Measurements from ENCODE around the gene FBLN2.
"Not testable (repeated sequence)": the region's sequence is repeated elsewhere in the genome, so short reads cannot be mapped to it uniquely, and the experiment has no call there.

The FBLN2 gene

DNA sequence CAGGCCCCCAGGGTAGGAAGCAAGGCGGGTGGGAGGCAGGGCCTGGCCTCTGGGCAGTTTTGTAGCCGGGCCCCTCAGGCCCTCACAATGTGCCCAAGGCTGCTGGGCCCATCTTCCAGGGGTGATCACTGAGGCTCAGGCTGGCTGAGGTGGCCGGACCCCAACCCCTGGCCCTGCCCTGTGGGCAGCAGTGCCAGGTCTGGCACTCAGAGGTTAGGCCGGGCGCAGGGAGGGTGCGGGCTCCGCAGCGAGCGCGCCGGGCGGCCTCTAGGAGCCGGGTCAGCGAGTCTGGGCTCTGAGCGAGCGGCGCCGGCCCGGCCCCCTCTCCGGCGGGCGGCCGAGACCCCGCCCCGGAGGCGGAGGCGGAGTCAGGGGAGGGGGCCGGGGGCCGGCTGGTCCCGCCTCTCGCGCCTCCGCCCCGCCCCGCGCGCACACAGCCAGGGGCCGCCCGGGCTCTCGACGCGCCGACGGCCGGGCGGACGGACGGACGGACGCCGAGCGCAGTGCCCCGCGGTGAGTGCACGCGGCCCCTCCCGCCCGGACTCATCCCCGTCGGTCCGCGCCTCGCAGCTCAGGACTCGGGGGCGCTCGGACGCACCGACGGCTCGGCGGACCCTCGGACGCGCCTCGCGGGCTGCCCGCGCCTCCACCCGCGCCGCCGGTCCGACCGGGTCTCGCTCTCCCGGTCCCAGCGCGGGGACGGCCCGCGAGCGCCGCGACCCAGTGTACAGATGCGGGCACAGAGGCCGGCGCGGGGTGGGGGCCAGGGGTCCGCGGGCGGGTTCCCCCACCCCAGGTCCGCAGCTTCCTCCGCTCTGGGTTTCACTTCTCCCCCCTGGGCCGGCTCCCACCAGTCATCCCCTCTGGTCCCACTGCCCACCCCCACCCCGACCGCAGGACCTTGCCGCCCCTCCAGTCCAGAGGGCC lies at the start of gene FBLN2:
Gene FBLN2 (plus strand): TSS at position 430 of the 927 bp plus-strand sequence. CDS start 21,231 bp downstream, outside the sequence.
- DNase-seq (ENCODE audit: low spot score), result no peak

DNA sequence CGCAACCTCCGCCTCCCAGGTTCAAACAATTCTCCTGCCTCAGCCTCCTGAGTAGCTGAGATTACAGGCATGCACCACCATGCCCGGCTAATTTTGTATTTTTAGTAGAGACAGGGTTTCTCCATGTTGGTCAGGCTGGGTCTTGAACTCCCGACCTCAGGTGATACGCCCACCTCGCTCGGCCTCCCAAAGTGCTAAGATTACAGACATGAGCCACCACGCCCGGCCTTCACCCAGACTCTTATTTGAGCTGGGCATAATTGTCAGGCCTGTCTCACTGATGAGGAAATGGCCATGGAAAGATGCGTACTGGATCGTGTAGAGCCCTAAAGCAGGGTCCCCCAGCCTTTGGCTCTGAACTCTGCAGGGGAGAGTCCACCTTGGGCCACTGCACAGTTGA lies 49.7 kb upstream of the FBLN2 start:
- not testable (repeated sequence) for DNase-seq (ENCODE audit: low spot score)

DNA sequence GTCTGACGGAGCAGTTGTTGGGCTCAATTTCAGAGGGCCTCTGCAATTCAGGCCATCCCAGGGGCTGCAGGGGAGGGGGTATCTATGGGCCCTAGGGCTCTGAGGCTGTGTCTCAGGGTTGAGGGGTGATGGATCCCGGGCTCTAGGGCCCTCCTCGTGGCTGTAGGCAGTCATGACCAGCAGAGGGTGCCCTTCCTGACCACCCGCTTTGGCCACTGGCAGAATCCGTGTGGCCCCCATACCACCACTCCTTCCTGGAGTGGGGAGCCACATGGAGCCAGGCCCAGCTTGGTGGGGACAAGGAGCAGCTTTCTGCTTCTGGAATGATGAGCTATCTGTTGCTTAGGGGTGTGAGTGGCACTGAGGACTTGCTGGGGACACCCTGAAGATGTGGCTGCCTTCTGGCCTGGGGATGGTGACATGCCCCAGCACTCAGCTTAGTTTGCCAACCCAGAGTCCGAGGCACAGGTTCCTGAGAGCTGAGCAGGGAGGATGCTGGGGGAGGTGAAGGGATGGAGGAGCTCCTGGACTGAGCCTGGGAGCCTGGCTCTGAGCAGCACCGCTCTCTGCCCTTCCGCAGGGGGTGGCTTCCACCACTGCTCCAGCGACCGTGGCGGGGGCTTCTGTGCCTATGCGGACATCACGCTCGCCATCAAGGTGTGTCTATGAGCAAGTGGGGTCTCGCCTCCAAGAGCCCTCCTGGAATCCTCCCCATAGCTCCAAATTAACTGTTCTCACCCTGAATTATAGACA lies 48.6 kb upstream of the FBLN2 start:
- no peak for DNase-seq (ENCODE audit: low spot score)

DNA sequence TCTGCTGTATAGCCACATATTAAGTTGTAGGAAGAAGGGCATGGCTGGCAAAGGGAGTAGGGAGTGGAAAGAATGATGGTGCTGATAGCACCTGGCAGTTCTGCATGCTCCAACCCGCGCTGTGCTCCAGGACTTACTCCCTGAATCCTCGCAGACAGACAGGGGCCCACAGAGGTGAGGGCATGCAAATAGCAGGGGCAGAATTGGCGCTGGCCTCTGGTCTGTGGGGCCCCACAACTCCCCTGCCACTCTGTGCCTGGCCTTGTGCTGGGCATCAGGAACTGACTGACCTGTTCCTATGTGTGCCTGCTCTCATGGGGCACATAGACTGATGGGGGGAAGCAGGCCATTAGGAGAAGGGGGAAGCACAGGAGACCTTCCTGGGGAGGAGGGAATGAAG lies 47.9 kb upstream of the FBLN2 start:
- DNase-seq (ENCODE audit: low spot score), result no peak

DNA sequence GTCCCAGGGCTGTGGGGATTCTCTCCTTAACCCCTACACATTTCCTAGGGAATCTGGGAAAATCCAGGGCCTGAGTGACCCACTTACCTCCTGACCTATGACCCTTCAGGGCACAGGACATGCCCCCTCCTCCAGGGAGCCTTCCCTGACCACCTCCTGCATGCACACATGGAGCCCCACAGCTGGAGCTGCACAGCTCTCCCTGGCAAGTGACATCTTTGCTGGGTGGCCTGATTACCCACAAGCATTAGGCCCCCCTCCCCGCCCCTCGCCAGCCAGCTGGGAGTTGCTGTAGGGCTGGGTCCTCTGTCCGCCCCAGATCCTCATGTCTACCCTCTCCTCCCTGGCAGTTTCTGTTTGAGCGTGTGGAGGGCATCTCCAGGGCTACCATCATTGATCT lies 47.4 kb upstream of the FBLN2 start:
- DNase-seq (ENCODE audit: low spot score), result no peak

DNA sequence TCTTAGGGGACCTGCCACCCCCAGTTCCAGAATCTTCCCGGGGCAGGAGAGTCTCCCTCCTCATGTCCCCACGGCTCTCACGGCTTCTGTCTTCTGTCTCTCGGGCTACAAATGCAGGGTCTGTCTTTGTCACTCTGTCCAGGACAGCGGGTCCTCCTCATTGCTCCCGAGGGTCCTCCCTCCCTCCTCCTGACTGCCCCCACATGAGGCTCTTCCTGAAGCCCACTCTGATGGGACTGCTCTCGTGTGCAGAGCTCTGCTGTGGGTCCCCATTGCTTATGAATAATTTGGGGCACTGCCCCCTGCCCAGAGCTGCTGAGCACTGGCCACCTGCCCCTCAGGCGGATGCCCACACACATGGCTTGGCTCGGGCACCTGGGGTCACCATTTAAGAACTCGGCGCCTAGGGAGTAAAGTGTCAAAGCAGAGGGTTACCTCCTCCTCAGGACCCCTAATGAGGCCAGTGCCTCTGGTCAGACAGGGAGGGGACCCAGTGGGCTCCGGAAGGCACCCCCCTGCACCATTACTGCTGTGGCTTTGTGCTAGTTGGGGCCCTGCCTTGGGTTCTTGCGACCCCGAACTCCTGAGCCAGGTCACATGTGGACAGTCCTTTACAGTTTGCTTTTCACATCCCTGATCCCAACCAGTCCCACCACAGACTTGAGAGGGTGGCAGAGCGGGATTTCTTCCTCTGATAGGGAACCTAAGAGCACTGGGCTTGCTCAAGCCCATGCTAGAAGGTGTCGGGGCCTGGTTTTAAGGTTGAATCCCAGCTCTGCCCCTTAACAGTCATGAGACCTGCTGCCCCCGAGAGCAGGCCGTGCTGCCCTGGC lies 46.8 kb upstream of the FBLN2 start:
- no peak for DNase-seq (ENCODE audit: low spot score)

DNA sequence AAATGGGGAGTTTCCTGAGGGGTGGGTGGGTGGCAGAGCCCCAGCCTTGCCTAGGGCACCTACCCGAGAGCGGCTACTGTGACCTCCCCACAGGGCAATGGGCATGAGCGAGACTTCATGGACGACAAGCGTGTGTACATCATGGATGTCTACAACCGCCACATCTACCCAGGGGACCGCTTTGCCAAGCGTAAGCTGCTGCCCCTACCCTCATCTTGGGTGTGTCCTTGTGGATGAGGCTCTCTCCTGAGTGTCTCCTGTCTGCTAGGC lies 46.2 kb upstream of the FBLN2 start:
- no peak for DNase-seq (ENCODE audit: low spot score)

DNA sequence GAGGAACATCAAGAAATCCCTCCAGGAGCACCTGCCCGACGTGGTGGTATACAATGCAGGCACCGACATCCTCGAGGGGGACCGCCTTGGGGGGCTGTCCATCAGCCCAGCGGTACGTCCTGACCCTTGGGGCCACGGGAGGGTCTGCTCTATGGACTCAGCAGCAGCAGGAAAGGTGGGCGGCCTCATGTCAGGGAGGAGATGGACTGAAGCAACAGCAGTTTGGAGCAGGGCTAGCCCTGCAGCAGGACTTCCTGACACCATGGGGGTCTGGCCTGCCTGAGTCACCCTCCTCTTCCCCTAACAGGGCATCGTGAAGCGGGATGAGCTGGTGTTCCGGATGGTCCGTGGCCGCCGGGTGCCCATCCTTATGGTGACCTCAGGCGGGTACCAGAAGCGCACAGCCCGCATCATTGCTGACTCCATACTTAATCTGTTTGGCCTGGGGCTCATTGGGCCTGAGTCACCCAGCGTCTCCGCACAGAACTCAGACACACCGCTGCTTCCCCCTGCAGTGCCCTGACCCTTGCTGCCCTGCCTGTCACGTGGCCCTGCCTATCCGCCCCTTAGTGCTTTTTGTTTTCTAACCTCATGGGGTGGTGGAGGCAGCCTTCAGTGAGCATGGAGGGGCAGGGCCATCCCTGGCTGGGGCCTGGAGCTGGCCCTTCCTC lies 44.6 kb upstream of the FBLN2 start:
- DNase-seq (ENCODE audit: low spot score), result no peak

DNA sequence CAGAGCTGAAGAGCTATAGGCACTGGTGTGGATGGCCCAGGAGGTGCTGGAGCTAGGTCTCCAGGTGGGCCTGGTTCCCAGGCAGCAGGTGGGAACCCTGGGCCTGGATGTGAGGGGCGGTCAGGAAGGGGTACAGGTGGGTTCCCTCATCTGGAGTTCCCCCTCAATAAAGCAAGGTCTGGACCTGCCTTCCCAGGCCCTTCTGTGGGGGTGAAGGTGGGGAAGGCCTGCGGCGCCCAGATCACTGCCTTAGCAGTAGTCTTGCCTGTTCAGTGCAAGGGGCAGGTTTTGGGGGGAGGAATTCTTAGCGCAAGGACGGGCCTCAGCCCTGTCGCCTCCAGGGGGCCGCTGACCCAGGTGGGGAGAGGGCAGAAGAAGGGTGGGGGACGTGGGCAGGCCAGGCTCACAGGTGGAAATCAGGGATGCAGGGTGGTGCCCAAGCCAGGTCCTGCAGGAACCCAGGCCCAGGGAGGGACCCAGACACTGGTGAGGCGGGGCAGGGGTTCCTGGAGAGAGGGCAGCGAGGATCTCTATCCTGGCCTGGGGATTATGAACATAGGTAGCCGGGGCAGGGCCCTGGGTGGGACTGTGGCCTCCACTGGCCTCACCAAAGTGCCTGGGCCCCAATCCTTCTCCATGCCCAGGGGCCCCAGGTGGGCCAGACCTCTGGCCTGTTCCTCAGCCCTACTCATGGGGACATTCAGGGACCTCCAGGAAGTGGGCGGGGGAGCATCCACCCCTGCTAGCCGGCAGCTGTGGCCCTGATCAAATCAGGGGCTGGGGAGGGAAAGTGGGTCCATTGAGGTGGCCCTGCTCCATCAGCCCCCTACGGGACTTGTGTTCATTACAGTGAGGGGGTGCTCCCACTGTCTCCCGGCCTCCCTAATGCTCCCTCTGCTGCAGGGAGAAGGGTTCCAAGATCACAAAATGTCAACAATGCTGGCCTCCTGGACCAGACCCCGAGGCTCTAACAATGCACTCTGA lies 43.5 kb upstream of the FBLN2 start:
- DNase-seq (ENCODE audit: low spot score), result no peak

DNA sequence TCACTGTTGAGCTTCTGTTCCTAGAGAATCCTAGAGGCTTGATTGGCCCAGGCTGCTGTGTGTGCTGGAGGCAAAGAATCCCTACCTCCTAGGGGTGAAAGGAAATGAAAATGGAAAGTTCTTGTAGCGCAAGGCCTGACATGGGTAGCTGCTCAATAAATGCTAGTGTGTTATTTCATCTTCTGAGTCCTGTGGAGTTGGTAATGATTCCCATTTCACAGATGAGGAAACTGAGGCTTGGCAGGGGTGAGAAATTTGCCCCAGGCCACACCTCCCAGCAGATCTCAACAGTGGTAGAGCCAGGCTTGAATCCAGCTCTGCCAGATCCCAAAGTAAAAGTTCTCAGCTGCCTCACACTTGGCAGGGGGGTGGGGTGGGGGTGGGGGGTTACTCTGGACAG lies 42.7 kb upstream of the FBLN2 start:
- DNase-seq (ENCODE audit: low spot score), result no peak

DNA sequence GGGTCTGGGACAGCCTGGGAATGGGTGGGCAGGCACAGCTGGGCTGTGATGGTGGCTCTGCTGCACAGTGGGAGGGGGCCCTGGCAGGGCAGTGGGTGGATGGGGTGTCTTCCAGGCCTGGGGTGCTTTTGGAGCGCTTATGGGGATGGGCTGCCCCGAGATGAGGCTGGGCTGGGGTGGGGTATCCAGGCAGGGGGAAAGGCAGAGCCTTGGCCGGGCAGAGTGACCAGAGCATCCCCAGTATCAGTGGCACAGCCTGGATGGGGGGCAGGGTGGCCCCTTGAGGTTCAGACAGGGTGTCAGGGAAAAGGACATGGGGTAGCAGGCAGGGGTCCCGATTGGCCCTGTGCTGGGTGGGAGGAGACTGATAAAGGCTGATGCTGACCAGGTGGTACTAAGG lies 42.2 kb upstream of the FBLN2 start:
- no peak for DNase-seq (ENCODE audit: low spot score)

DNA sequence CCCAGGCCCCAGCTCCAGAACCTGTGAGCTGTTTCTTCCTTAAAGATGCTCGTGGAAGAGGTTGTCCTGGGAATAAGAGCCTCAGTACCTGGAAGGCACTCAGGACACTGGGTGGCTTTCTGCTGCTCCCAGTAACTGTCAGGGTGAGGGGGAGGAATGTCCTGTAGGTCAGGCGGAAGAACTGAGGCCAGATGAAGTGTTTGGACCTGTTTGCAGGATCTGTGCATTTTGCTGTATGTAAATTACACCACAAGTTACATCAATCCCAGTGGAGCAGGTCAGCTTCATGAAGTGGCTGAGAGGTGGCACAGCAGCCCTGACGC lies 41.7 kb upstream of the FBLN2 start:
- DNase-seq (ENCODE audit: low spot score), result no peak

DNA sequence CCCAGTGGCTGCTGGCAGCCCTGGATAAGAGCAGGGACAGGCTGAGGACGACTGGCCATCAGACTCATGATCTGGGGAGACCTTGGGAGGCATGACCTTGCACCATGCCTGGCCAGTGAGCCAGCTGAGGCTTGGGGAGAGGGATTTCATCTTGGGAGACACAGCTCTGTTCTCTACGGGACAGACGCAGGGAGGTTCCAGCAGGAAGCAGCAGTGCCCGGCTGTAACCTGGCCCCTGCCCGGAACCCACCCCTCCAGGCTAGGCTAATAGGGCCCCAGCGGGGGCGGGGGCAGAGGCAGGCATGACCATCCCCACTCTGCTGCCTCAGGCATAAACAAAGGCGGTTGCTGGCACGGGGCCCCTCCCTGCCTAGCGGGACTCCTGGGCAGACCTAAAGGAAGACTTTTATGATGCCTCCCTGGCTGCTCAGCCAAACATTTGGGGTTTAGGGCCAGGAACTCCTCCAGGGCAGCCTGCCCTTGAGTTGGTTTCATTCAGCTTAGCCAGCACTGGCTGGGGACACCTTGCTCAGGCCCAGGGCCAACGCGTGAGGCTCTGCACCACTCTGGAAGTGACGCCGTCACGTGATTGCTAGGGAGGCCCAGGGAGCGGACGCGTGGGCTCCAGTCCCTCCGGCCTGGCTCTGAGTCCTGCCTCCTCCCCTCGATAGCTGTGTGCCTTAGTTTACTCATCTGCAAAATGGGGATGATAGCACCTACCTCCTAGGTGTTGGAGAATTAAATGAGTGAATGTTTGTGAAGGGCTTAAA lies 41.2 kb upstream of the FBLN2 start:
- DNase-seq (ENCODE audit: low spot score), result no peak

DNA sequence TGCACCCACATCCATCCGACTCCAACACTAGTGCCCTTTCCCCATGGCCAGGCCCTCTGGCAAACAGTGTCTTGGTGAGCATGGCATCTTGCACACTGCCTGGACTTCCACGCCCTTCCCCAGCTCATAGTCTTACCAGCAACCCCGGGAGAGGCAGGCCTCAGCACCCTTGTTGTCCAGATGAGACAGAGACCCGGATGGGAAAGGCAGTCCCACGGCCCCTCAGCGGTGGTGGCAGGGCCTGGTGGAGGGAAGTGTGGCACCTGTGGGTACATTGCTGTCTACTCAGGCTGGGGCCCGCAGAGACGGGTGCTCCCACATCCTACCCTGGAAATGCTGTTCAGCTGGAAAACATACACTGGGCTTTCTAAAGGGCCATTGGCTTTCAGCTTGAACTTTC lies 40.4 kb upstream of the FBLN2 start:
- DNase-seq (ENCODE audit: low spot score), result no peak

DNA sequence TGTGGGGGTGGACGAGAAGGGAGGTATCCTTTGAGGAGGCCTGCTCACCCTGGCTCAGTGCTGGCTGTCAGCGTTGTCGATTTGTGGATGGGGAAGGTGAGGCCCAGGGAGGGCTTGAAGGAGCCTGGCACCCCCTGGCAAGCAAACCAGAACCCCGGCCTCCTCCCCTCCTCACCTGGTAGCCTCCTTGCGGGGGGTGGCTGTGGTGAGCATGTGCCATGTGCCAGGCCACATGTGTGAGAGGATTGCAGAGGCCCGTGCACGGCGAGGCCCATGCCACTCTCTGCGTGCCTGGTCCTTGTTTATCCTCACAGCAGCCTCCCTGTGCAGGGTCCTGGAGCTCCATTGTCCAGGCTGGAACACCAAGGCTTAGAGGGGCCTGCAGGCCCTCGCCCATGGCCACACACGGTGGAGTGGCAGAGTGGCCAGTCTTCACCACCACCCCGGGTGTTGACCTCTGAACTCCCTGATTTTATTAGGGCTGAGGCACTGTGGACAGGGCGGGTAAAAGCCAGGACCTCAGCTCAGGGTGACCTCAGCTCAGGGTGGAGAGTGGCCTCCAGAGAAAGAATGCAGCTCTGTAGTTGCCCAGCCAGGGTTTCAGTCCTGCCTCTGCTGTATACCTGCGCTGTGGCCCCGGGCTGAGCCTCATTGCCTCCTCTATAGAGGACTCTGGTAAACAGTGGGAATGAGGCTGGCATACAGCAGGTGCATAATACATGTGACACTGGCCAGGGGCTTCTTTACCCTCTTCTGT lies 39.7 kb upstream of the FBLN2 start:
- DNase-seq (ENCODE audit: low spot score), result no peak

DNA sequence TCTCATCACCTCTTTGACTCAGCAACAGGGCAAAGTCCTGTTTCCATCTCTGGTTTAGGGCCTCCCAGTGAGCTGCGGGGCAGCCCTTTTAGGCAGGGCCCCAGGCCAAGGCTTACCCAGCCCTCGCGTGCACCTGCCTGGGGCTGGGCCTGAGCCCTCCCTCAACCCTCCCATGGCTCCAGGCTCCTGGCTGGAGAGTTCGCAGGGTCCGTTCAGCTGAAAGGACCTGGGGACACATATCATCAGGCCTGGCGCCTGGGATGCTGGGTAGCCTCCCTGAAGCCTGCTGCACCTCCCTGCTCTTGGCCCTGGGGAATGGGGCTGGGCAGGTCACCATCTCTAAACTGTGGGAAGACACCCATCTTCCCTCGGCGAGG lies 39.1 kb upstream of the FBLN2 start:
- no peak for DNase-seq (ENCODE audit: low spot score)

DNA sequence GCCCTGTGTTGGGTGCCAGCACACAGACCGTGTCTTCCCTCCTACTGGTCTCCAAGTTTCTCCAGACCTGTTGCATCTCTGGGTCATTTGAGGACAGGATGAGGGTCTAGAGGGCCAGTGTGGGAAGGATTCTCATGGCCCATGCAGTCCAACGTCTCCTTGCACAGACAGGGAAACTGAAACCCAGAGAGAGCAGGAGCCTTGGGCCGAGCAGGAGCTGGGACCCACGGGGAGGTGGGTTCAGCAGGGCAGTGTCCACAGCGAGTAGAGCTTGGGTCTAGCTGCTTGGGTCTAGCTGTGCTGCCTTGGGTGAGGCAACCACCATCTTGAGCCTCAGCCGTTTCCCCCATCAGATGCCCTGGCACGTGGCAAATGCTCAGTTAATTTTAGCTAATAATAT lies 36.5 kb upstream of the FBLN2 start:
- DNase-seq (ENCODE audit: low spot score), result no peak

DNA sequence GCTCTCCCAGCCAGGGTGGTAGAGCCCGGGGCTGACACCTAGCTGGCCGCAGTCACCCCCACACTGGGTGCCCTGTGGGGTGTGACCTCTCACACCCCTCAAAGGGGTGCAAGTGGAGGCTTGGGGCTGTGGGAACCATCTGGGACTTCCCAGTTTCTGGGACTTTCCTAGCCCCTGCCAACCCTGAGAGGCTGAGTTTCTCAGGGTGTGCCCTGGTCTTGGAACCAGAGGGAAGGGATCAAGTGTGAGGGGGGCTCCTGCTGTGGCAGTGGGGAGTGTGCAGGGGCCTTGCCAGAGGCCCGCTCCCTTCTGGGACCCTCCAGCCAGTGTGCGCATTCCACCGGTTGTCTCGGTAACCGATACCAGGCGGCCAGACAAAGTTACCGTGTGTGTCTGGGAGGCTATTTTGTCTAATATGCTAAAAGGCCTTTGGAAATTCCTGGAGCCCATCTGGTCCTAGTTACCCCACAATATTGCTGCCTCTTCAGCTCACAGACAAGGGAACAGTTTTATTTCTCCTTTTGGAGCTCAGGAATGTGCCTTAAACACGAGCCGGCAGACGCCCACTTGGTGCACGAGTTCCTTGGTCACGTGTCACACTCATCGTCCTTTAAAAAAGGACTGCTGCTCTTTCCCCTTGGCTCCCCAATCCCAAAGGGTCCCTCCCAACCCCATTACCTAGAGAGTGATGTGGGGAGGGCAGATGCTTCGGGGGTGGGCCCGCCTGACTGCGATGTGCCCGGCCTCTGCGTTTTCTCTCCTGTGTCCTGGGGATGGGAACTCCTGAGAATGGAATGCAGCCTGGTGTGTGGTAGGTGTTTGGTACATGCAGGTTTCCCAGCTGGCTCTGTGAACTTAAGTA lies 35.6 kb upstream of the FBLN2 start:
- no peak for DNase-seq (ENCODE audit: low spot score)
